HEK293 (cell line): Measurements from ENCODE around the gene ZAP70.

Source experiments
- ELK4 ChIP-seq: IDR thresholded peaks from 2 replicates; pipeline ENCODE4 v1.6.1; 2011; ENCODE audit warnings: mild to moderate bottlenecking, low read depth, low read length, borderline replicate concordance
- FEZF1 ChIP-seq: fragments of 450-650 bp; formaldehyde crosslinking; IDR thresholded peaks from 2 replicates; pipeline ENCODE4 v1.5.1; 2016; ENCODE audit warnings: missing biosample characterization, missing genetic modification characterization
- KLF16 ChIP-seq: fragments of 450-650 bp; formaldehyde crosslinking; IDR thresholded peaks from 2 replicates; pipeline ENCODE4 v1.5.1; 2017; ENCODE audit warnings: missing biosample characterization, missing genetic modification characterization
- REST ChIP-seq: fragments of 450-650 bp; formaldehyde crosslinking; IDR thresholded peaks from 2 replicates; pipeline ENCODE4 v1.5.1; 2016; ENCODE audit warnings: missing biosample characterization, missing genetic modification characterization
- ZNF416 ChIP-seq: fragments of 450-650 bp; formaldehyde crosslinking; IDR thresholded peaks from 2 replicates; pipeline ENCODE4 v1.5.1; 2016; ENCODE audit warnings: missing biosample characterization, missing genetic modification characterization
- ZNF600 ChIP-seq: fragments of 450-650 bp; formaldehyde crosslinking; IDR thresholded peaks from 2 replicates; pipeline ENCODE4 v1.5.1; 2016; ENCODE audit warnings: missing biosample characterization, missing genetic modification characterization
- TF ChIP-seq, protein P1 (sequence below): fragments of 450-650 bp; formaldehyde crosslinking; IDR thresholded peaks from 2 replicates; pipeline ENCODE4 v1.5.1; 2016; ENCODE audit warnings: missing biosample characterization, missing genetic modification characterization

GRCh38 chr2:97741686-97742085, 28.3 kb downstream of the ZAP70 start:
- TF ChIP-seq ELK4 (no peak), FEZF1 (tag by site-specific recombination) (no peak), ZNF416 (tag by site-specific recombination) (no peak), REST (tag by site-specific recombination) (no peak), ZNF600 (tag by site-specific recombination) (no peak), KLF16 (no peak)
- TF ChIP-seq, protein P1, sequence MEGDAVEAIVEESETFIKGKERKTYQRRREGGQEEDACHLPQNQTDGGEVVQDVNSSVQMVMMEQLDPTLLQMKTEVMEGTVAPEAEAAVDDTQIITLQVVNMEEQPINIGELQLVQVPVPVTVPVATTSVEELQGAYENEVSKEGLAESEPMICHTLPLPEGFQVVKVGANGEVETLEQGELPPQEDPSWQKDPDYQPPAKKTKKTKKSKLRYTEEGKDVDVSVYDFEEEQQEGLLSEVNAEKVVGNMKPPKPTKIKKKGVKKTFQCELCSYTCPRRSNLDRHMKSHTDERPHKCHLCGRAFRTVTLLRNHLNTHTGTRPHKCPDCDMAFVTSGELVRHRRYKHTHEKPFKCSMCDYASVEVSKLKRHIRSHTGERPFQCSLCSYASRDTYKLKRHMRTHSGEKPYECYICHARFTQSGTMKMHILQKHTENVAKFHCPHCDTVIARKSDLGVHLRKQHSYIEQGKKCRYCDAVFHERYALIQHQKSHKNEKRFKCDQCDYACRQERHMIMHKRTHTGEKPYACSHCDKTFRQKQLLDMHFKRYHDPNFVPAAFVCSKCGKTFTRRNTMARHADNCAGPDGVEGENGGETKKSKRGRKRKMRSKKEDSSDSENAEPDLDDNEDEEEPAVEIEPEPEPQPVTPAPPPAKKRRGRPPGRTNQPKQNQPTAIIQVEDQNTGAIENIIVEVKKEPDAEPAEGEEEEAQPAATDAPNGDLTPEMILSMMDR (tag by site-specific recombination), result no peak
